Nephron (organoid): ENCODE data around the gene ANKRD33B.

Experiments
- H3K27ac Mint-ChIP-seq, 3 experiments: 2 replicates each; pipeline ENCODE4 v1.8.0; 2020; ENCODE audit warnings: mixed read lengths in 3 of 3, mild to moderate bottlenecking in 2 of 3, moderate library complexity in 1 of 3
- H3K27me3 Mint-ChIP-seq: 2 replicates; pipeline ENCODE4 v1.8.0; 2021; ENCODE audit warnings: low read depth, mild to moderate bottlenecking, moderate library complexity, mixed read lengths
- H3K36me3 Mint-ChIP-seq: 2 replicates; pipeline ENCODE4 v1.8.0; 2020; ENCODE audit warnings: low read depth, mixed read lengths
- H3K4me1 Mint-ChIP-seq: 2 replicates; pipeline ENCODE4 v1.8.0; 2020; ENCODE audit warnings: mixed read lengths
- H3K4me3 Mint-ChIP-seq, 3 experiments: 2 replicates each; pipeline ENCODE4 v1.8.0; 2020; ENCODE audit warnings: mild to moderate bottlenecking in 3 of 3, mixed read lengths in 3 of 3, moderate library complexity in 2 of 3
- H3K9me3 Mint-ChIP-seq: 2 replicates; pipeline ENCODE4 v1.8.0; 2020; ENCODE audit warnings: mixed read lengths
- CTCF ChIP-seq, 3 experiments: fragments of 200-600 bp; sonication (generic); IDR thresholded peaks; one replicate each; pipeline ENCODE4 v1.5.0; 2021; ENCODE audit warnings: antibody characterized with exemption in 3 of 3; ENCODE audit not compliant: unreplicated experiment in 3 of 3

The ANKRD33B gene

GRCh38 chr5:10632110-10632761, 68.4 kb downstream of the ANKRD33B start:
- no peak overlapping the region for H3K27ac Mint-ChIP-seq
- peaks cover 7% of the 10 kb centered on the region for H3K4me1 Mint-ChIP-seq
- H3K9me3 Mint-ChIP-seq, result no peaks in the 10 kb centered on the region
- H3K4me3 Mint-ChIP-seq, result no peak overlapping the region
- TF ChIP-seq CTCF (IDR thresholded peaks at IDR 0.05; ENCODE audit: unreplicated experiment in 3 of 3), result no peak
- H3K27me3 Mint-ChIP-seq, result peaks cover 32% of the 10 kb centered on the region
- no peaks in the 10 kb centered on the region for H3K36me3 Mint-ChIP-seq

- no peak for TF ChIP-seq CTCF (IDR thresholded peaks at IDR 0.05; ENCODE audit: unreplicated experiment in 3 of 3)
- peaks cover 2% of the 10 kb centered on the region for H3K9me3 Mint-ChIP-seq
Observed at GRCh38 chr5:10633271-10634049, 69.6 kb downstream of the ANKRD33B start.

GRCh38 chr5:10634050-10634449, 70.2 kb downstream of the ANKRD33B start:
- TF ChIP-seq CTCF (IDR thresholded peaks at IDR 0.05; ENCODE audit: unreplicated experiment in 3 of 3), result no peak
- H3K9me3 Mint-ChIP-seq, result peaks cover 5% of the 10 kb centered on the region

More at GRCh38 chr5:10633271-10634049, 69.6 kb downstream of the ANKRD33B start:
- Mint-ChIP-seq H3K36me3 (peaks cover 2% of the 10 kb centered on the region), H3K4me1 (no peaks in the 10 kb centered on the region), H3K27ac (no peak overlapping the region), H3K27me3 (peaks cover 44% of the 10 kb centered on the region), H3K4me3 (no peak overlapping the region)

GRCh38 chr5:10634562-10634961, 70.7 kb downstream of the ANKRD33B start:
- H3K36me3 Mint-ChIP-seq, result peaks cover 5% of the 10 kb centered on the region
- peaks cover 45% of the 10 kb centered on the region for H3K27me3 Mint-ChIP-seq
- peaks cover 5% of the 10 kb centered on the region for H3K9me3 Mint-ChIP-seq
- TF ChIP-seq CTCF (IDR thresholded peaks at IDR 0.05; ENCODE audit: unreplicated experiment in 3 of 3), result no peak
- H3K4me1 Mint-ChIP-seq, result no peaks in the 10 kb centered on the region
- no peak overlapping the region for H3K27ac Mint-ChIP-seq
- no peak overlapping the region for H3K4me3 Mint-ChIP-seq

More at GRCh38 chr5:10634050-10634449, 70.2 kb downstream of the ANKRD33B start:
- Mint-ChIP-seq H3K4me3 (no peak overlapping the region), H3K4me1 (no peaks in the 10 kb centered on the region), H3K27ac (no peak overlapping the region), H3K27me3 (peaks cover 47% of the 10 kb centered on the region), H3K36me3 (peaks cover 5% of the 10 kb centered on the region)

- TF ChIP-seq CTCF (IDR thresholded peaks at IDR 0.05; ENCODE audit: unreplicated experiment in 3 of 3), result no peak
- Mint-ChIP-seq H3K36me3 (peaks cover 9% of the 10 kb centered on the region), H3K4me1 (no peaks in the 10 kb centered on the region), H3K27me3 (peaks cover 49% of the 10 kb centered on the region), H3K4me3 (no peak overlapping the region), H3K9me3 (peaks cover 9% of the 10 kb centered on the region), H3K27ac (no peak overlapping the region)
Observed at GRCh38 chr5:10635257-10635866, 71.5 kb downstream of the ANKRD33B start.
